HG02852 (cell line): ENCODE data around the gene GRIK4.
"Not testable (repeated sequence)": the region's sequence is repeated elsewhere in the genome, so short reads cannot be mapped to it uniquely, and the experiment has no call there.

Source experiments
- ATAC-seq: cut with Tn5 transposase; IDR thresholded peaks from one replicate; pipeline ENCODE4 v1.9.1; 2021; ENCODE audit warnings: mild to moderate bottlenecking, moderate library complexity; ENCODE audit not compliant: unreplicated experiment

Gene GRIK4

GRCh38 chr11:120571476-120571875 is 59.9 kb downstream of the GRIK4 start:
- ATAC-seq, result no peak

GRCh38 chr11:120573756-120574354 is 62.3 kb downstream of the GRIK4 start:
- no peak for ATAC-seq

GRCh38 chr11:120574876-120575275 is 63.3 kb downstream of the GRIK4 start:
- no peak for ATAC-seq

GRCh38 chr11:120575461-120575860 is 63.9 kb downstream of the GRIK4 start:
- no peak for ATAC-seq

GRCh38 chr11:120576606-120577005 is 65.1 kb downstream of the GRIK4 start:
- no peak for ATAC-seq

- ATAC-seq, result no peak
Observed at GRCh38 chr11:120577041-120577440, 65.5 kb downstream of the GRIK4 start.

- no peak for ATAC-seq
Observed at GRCh38 chr11:120577624-120578363, 66.2 kb downstream of the GRIK4 start.

GRCh38 chr11:120578596-120579154 is 67.1 kb downstream of the GRIK4 start:
- ATAC-seq, result no peak

GRCh38 chr11:120579611-120580031 is 68.1 kb downstream of the GRIK4 start:
- ATAC-seq, result peak; percentile 61

- ATAC-seq, result no peak
Observed at GRCh38 chr11:120581313-120581712, 69.8 kb downstream of the GRIK4 start.

GRCh38 chr11:120582535-120582934 is 71.0 kb downstream of the GRIK4 start:
- not testable (repeated sequence) for ATAC-seq

- no peak for ATAC-seq
Observed at GRCh38 chr11:120586072-120586471, 74.5 kb downstream of the GRIK4 start.

- no peak for ATAC-seq
Observed at GRCh38 chr11:120586728-120587127, 75.2 kb downstream of the GRIK4 start.

- no peak for ATAC-seq
Observed at GRCh38 chr11:120587299-120587698, 75.8 kb downstream of the GRIK4 start.

GRCh38 chr11:120589376-120589775 is 77.8 kb downstream of the GRIK4 start:
- ATAC-seq, result no peak

- ATAC-seq, result no peak
Observed at GRCh38 chr11:120590472-120590871, 78.9 kb downstream of the GRIK4 start.

GRCh38 chr11:120594746-120595145 is 83.2 kb downstream of the GRIK4 start:
- ATAC-seq, result no peak

- no peak for ATAC-seq
Observed at GRCh38 chr11:120595557-120595956, 84.0 kb downstream of the GRIK4 start.

- no peak for ATAC-seq
Observed at GRCh38 chr11:120597250-120598215, 86.0 kb downstream of the GRIK4 start.

GRCh38 chr11:120598517-120599257 is 87.1 kb downstream of the GRIK4 start:
- no peak for ATAC-seq
